GM11168 (cell line): ENCODE results near the gene NR4A2.
"Not testable (repeated sequence)": the region's sequence is repeated elsewhere in the genome, so short reads cannot be mapped to it uniquely, and the experiment has no call there.

Experiments
- in situ Hi-C: fragments of 300-500 bp; cut with MboI; formaldehyde crosslinking; loops from one replicate; pipeline ENCODE4 v1.12.0; 2022; ENCODE audit warnings: low sequenced_read_pairs; ENCODE audit not compliant: unreplicated experiment

The NR4A2 gene

GRCh38 chr2:156323754-156324153 is 8.8 kb downstream of the NR4A2 start:
- in situ Hi-C loops, result no loop called here

- in situ Hi-C loops, result no loop called here
These were observed 9.8 kb downstream of the NR4A2 start for GRCh38 chr2:156322686-156323231.

GRCh38 chr2:156322051-156322685 is 10.4 kb downstream of the NR4A2 start:
- in situ Hi-C loops, result no loop called here

- in situ Hi-C loops, result no loop called here
These were observed 11.1 kb downstream of the NR4A2 start for GRCh38 chr2:156321243-156321904.

- in situ Hi-C loops, result no loop called here
These were observed 11.9 kb downstream of the NR4A2 start for GRCh38 chr2:156320486-156321098.

- in situ Hi-C loops, result no loop called here
These were observed 12.6 kb downstream of the NR4A2 start for GRCh38 chr2:156319811-156320485.

- in situ Hi-C loops, result no loop called here
These were observed 14.9 kb downstream of the NR4A2 start for GRCh38 chr2:156317631-156318030.

GRCh38 chr2:156311976-156312375 is 20.5 kb downstream of the NR4A2 start:
- in situ Hi-C loops, result no loop called here

- in situ Hi-C loops, result no loop called here
These were observed 21.7 kb downstream of the NR4A2 start for GRCh38 chr2:156310773-156311172.

- in situ Hi-C loops, result no loop called here
These were observed 22.6 kb downstream of the NR4A2 start for GRCh38 chr2:156309917-156310316.

- in situ Hi-C loops, result no loop called here
These were observed 23.4 kb downstream of the NR4A2 start for GRCh38 chr2:156309167-156309566.

GRCh38 chr2:156306821-156307220 is 25.7 kb downstream of the NR4A2 start:
- in situ Hi-C loops, result no loop called here

GRCh38 chr2:156305121-156305520 is 27.4 kb downstream of the NR4A2 start:
- in situ Hi-C loops, result no loop called here

GRCh38 chr2:156300337-156300736 is 32.2 kb downstream of the NR4A2 start:
- in situ Hi-C loops, result no loop called here

GRCh38 chr2:156294945-156295580 is 37.5 kb downstream of the NR4A2 start:
- in situ Hi-C loops, result no loop called here

GRCh38 chr2:156293382-156293781 is 39.1 kb downstream of the NR4A2 start:
- in situ Hi-C loops, result not testable (repeated sequence)

- in situ Hi-C loops, result no loop called here
These were observed 52.9 kb downstream of the NR4A2 start for GRCh38 chr2:156279446-156280150.
